H1 (cell line): ENCODE data around the gene SNRPB2. TPM values are rescaled to one million over a fixed set of nuclear protein-coding genes. Genes with fewer than 3 reads are reported as not detected.

ENCODE experiments used
- CTCF ChIA-PET: fragments of 300-600 bp; sonication (Branson Sonifier 250); formaldehyde crosslinking; loops from one replicate; lab custom pipeline; 2021; ENCODE audit not compliant: partially characterized antibody; lab: Charles Lee
- POLR2A ChIA-PET: fragments of 300-600 bp; sonication (Branson Sonifier 250); formaldehyde crosslinking; loops from one replicate; lab custom pipeline; 2021; ENCODE audit warnings: inconsistent platforms; ENCODE audit not compliant: partially characterized antibody; lab: Charles Lee
- DNase-seq, 2 experiments: peaks; one replicate each; pipeline versions ENCODE4 v3.0.0 to v3.0.0-alpha.2; 2010 to 2022; ENCODE audit warnings: low spot score in 2 of 2, low read depth in 1 of 2, mixed read lengths in 1 of 2
- FAIRE-seq: peaks from 2 replicates; lab custom pipeline; 2011; peaks lifted over from hg19 to GRCh38; lab: Jason Lieb, UNC
- H2AFZ ChIP-seq: 2 replicates; pipeline ENCODE4 v1.8.1; 2012; ENCODE audit warnings: low read length, inconsistent platforms
- H2AK5ac ChIP-seq: 2 replicates; pipeline ENCODE4 v1.6.1; 2013; ENCODE audit warnings: low read depth, low read length
- H2BK120ac ChIP-seq: replicated peaks from 2 replicates; pipeline ENCODE3; 2013; ENCODE audit warnings: low read depth, low read length, inconsistent platforms
- H2BK12ac ChIP-seq: 2 replicates; pipeline ENCODE4 v1.6.1; 2013; ENCODE audit warnings: low read depth, low read length
- H2BK15ac ChIP-seq: 2 replicates; pipeline ENCODE4 v1.6.1; 2013; ENCODE audit warnings: low read length
- H2BK20ac ChIP-seq: 2 replicates; pipeline ENCODE4 v1.6.1; 2013; ENCODE audit warnings: low read length
- H2BK5ac ChIP-seq: 2 replicates; pipeline ENCODE4 v1.6.1; 2013; ENCODE audit warnings: low read depth, low read length
- H3K14ac ChIP-seq: 2 replicates; pipeline ENCODE4 v1.6.1; 2013; ENCODE audit warnings: inconsistent platforms; ENCODE audit not compliant: insufficient read length
- H3K18ac ChIP-seq: 2 replicates; pipeline ENCODE4 v1.6.1; 2013; ENCODE audit warnings: low read length; ENCODE audit errors: extremely low read depth
- H3K23ac ChIP-seq: 2 replicates; pipeline ENCODE4 v1.6.1; 2013; ENCODE audit warnings: inconsistent platforms; ENCODE audit not compliant: insufficient read length
- H3K23me2 ChIP-seq: 2 replicates; pipeline ENCODE4 v1.6.1; 2013; ENCODE audit warnings: low read depth, low read length
- H3K27ac ChIP-seq: 2 replicates; pipeline ENCODE4 v1.6.1; 2011; ENCODE audit warnings: low read depth, low read length, inconsistent platforms
- H3K27me3 ChIP-seq, 4 experiments: replicated peaks in 1 of 4; 1 replicate in 1 of 4; 2 replicates in 3 of 4; pipeline versions ENCODE4 v1.6.1 to v1.8.1; 2011 to 2013; ENCODE audit warnings: low read length in 3 of 4, mild to moderate bottlenecking in 3 of 4, inconsistent platforms in 2 of 4, mixed read lengths in 2 of 4, moderate library complexity in 1 of 4; ENCODE audit not compliant: control insufficient read depth in 3 of 4, insufficient read depth in 3 of 4; ENCODE audit errors: extremely low read depth in 1 of 4
- H3K36me3 ChIP-seq, 4 experiments: 2 replicates each; pipeline versions ENCODE4 v1.6.1 to v1.8.1; 2011 to 2013; ENCODE audit warnings: mild to moderate bottlenecking in 4 of 4, low read length in 3 of 4, moderate library complexity in 2 of 4, control low read depth in 1 of 4, inconsistent platforms in 1 of 4; ENCODE audit not compliant: insufficient read depth in 4 of 4, control insufficient read depth in 2 of 4
- H3K4ac ChIP-seq: replicated peaks from 2 replicates; pipeline ENCODE3; 2013; ENCODE audit warnings: low read length, low read depth, mixed read lengths, inconsistent platforms; ENCODE audit not compliant: insufficient read length
- H3K4me1 ChIP-seq, 4 experiments: replicated peaks in 1 of 4; 1 replicate in 1 of 4; 2 replicates in 3 of 4; pipeline versions ENCODE4 v1.6.1 to v1.8.1; 2011 to 2013; ENCODE audit warnings: low read length in 3 of 4, inconsistent platforms in 2 of 4, mixed read lengths in 1 of 4; ENCODE audit not compliant: insufficient read depth in 4 of 4, control insufficient read depth in 3 of 4
- H3K4me2 ChIP-seq, 2 experiments: 2 replicates each; pipeline versions ENCODE4 v1.6.1 to v1.8.1; 2011 to 2013; ENCODE audit warnings: low read depth in 2 of 2, low read length in 2 of 2, control low read depth in 1 of 2, inconsistent platforms in 1 of 2, mild to moderate bottlenecking in 1 of 2; ENCODE audit not compliant: insufficient read depth in 1 of 2
- H3K4me3 ChIP-seq, 4 experiments: fragments of 200-600, 300-600 bp in 1 of 4; sonication (generic), shearing (Covaris generic), sonication (Bioruptor Twin) in 1 of 4; 2 replicates each; pipeline versions ENCODE4 v1.5.1 to v1.8.1; 2011 to 2016; ENCODE audit warnings: low read length in 4 of 4, low read depth in 3 of 4, control low read depth in 2 of 4, inconsistent platforms in 2 of 4, mild to moderate bottlenecking in 2 of 4, mixed read lengths in 1 of 4, moderate library complexity in 1 of 4; ENCODE audit not compliant: insufficient read depth in 2 of 4; ENCODE audit errors: extremely low read depth in 1 of 4
- H3K56ac ChIP-seq: replicated peaks from 2 replicates; pipeline ENCODE3; 2013; ENCODE audit warnings: low read depth, mild to moderate bottlenecking, mixed read lengths, low read length, inconsistent platforms; ENCODE audit not compliant: insufficient read length
- H3K79me1 ChIP-seq: 2 replicates; pipeline ENCODE4 v1.6.1; 2013; ENCODE audit warnings: low read depth, low read length, control low read depth
- H3K79me2 ChIP-seq, 2 experiments: 2 replicates each; pipeline versions ENCODE4 v1.6.1 to v1.8.1; 2012 to 2013; ENCODE audit warnings: low read length in 2 of 2, mild to moderate bottlenecking in 2 of 2, inconsistent platforms in 1 of 2; ENCODE audit not compliant: insufficient read depth in 2 of 2, control insufficient read depth in 1 of 2
- H3K9ac ChIP-seq, 4 experiments: replicated peaks in 1 of 4; 1 replicate in 1 of 4; 2 replicates in 3 of 4; pipeline versions ENCODE4 v1.6.1 to v1.8.1; 2011 to 2013; ENCODE audit warnings: low read depth in 3 of 4, low read length in 3 of 4, control low read depth in 2 of 4, mild to moderate bottlenecking in 2 of 4, moderate library complexity in 2 of 4, inconsistent platforms in 1 of 4; ENCODE audit errors: extremely low read depth in 1 of 4
- H3K9me3 ChIP-seq, 2 experiments: 2 replicates each; pipeline versions ENCODE4 v1.6.1 to v1.8.1; 2012 to 2013; ENCODE audit warnings: mild to moderate bottlenecking in 2 of 2, moderate library complexity in 2 of 2, control low read depth in 1 of 2, inconsistent platforms in 1 of 2, low read depth in 1 of 2, low read length in 1 of 2, mixed read lengths in 1 of 2; ENCODE audit not compliant: insufficient read depth in 2 of 2
- H4K20me1 ChIP-seq, 2 experiments: replicated peaks in 1 of 2; 2 replicates each; pipeline versions ENCODE3 to v1.8.1; 2011 to 2013; ENCODE audit warnings: inconsistent platforms in 2 of 2, low read length in 2 of 2, mild to moderate bottlenecking in 1 of 2; ENCODE audit not compliant: insufficient read depth in 2 of 2, control insufficient read depth in 1 of 2
- H4K5ac ChIP-seq: 2 replicates; pipeline ENCODE4 v1.6.1; 2013; ENCODE audit warnings: low read length, low read depth, mixed read lengths, inconsistent platforms; ENCODE audit not compliant: insufficient read length
- H4K8ac ChIP-seq: 2 replicates; pipeline ENCODE4 v1.8.0; 2013; ENCODE audit warnings: mild to moderate bottlenecking, moderate library complexity, low read length, inconsistent platforms; ENCODE audit not compliant: insufficient read depth; ENCODE audit errors: extremely low read depth
- H4K91ac ChIP-seq: replicated peaks from 2 replicates; pipeline ENCODE3; 2013; ENCODE audit warnings: low read length, mixed read lengths, inconsistent platforms; ENCODE audit not compliant: insufficient read length
- CEBPB ChIP-seq: IDR thresholded peaks from 2 replicates; pipeline ENCODE4 v1.6.1; 2012; ENCODE audit warnings: low read depth, low read length
- SUZ12 ChIP-seq: fragments of 200-600 bp; sonication (generic); IDR thresholded peaks from 2 replicates; pipeline ENCODE4 v1.6.1; 2012; ENCODE audit warnings: mild to moderate bottlenecking, inconsistent platforms, low read length, moderate library complexity, mixed read lengths
- WGBS, 2 experiments: shearing (Covaris generic) in 1 of 2; methylation state at CpG; one replicate each; pipeline versions ENCODE4 v1.1.6 to v1.1.7; 2013 to 2015; ENCODE audit warnings: low lambda C conversion rate in 2 of 2, mixed read lengths in 2 of 2, inconsistent platforms in 1 of 2, low coverage in 1 of 2, missing lambda C conversion rate in 1 of 2; ENCODE audit not compliant: insufficient replicate concordance in 2 of 2, insufficient coverage in 1 of 2, insufficient read length in 1 of 2; ENCODE audit errors: extremely low coverage in 1 of 2, missing lambda C conversion rate in 1 of 2; 5-methylcytosine and 5-hydroxymethylcytosine counted together
- polyA plus RNA-seq, 7 experiments: library from polyadenylated mRNA; depleted of rRNA in 3 of 7; stranded (reverse) in 5 of 7; unstranded in 2 of 7; fragments of >200 nt in 5 of 7; fragments of 200-250 nt in 2 of 7; gene quantifications; 1 replicate in 5 of 7; 2 replicates in 1 of 7; 4 replicates in 1 of 7; pipeline versions ENCODE4 v1.2.1 to v1.2.3, GENCODE V29; 2011 to 2013; ENCODE audit warnings: missing spikeins in 2 of 7, mixed read lengths in 2 of 7
- total RNA-seq: library from RNA; stranded (reverse); fragmentation: NEBNext Ultra II Directional; extraction: Animal tissue kit (Norgen Biotek cat#: 25700); gene quantifications from 2 replicates; pipeline ENCODE4 v1.2.1, GENCODE V29; 2021

Gene SNRPB2
- total and polyA plus RNA-seq, 2 of the 8 experiments (the other 6 are each of a cell fraction or from before 2014, with no cell fraction given): 49.4 to 102 TPM

- WGBS, 2 experiments: 91% methylated on average over 4 of the region's 4 CpGs; no CpG with 5 or more reads in 1 of the 2 experiments
- Histone ChIP-seq H3K23me2 (no peaks in the 10 kb centered on the region), H4K91ac (no peak overlapping the region), H3K4me3 (no peak overlapping the region), H3K9me3 (0 out of 4 replicates have a peak, but pooled peaks cover 0 to under 1% of the 10 kb centered on the region in 2 experiments), H4K8ac (no peak overlapping the region), H4K5ac (no peak overlapping the region), H2AK5ac (no peak overlapping the region), H2BK15ac (no peak overlapping the region), H2AFZ (no peak overlapping the region), H3K23ac (no peak overlapping the region), H2BK5ac (no peak overlapping the region), H3K27ac (no peak overlapping the region), H2BK20ac (no peak overlapping the region), H2BK120ac (no peak overlapping the region), H3K4me2 (no peak overlapping the region), H3K79me2 (no peaks in the 10 kb centered on the region), H2BK12ac (no peak overlapping the region), H3K18ac (no peak overlapping the region), H3K56ac (no peak overlapping the region), H4K20me1 (no peaks in the 10 kb centered on the region), H3K9ac (no peak overlapping the region), H3K14ac (no peak overlapping the region), H3K79me1 (no peaks in the 10 kb centered on the region), H3K4ac (no peak overlapping the region), H3K36me3 (no peaks in the 10 kb centered on the region), H3K27me3 (no peaks in the 10 kb centered on the region), H3K4me1 (peaks cover 0 to 3% (median 0%) of the 10 kb centered on the region in 4 experiments; a peak in 1 of 7 replicates)
- POLR2A ChIA-PET: no interaction called here
- TF ChIP-seq CEBPB: peak; percentile 82
- no peak for TF ChIP-seq SUZ12
- FAIRE-seq: no peak
- CTCF ChIA-PET: no interaction called here
- no peak for DNase-seq
Measured at GRCh38 chr20:16711661-16712258, 18.1 kb upstream of the SNRPB2 start.
